GM18909 (cell line): ENCODE measurements around the gene PADI1.

Source experiments
- ATAC-seq: cut with Tn5 transposase; IDR thresholded peaks from one replicate; pipeline ENCODE4 v1.9.1; 2021; ENCODE audit warnings: mild to moderate bottlenecking; ENCODE audit not compliant: unreplicated experiment, poor library complexity

Gene PADI1

GRCh38 chr1:17289721-17290120 is 84.8 kb downstream of the PADI1 start:
- no peak for ATAC-seq

GRCh38 chr1:17290553-17290952 is 85.6 kb downstream of the PADI1 start:
- ATAC-seq: no peak

GRCh38 chr1:17292299-17293160 is 87.6 kb downstream of the PADI1 start:
- ATAC-seq: no peak

GRCh38 chr1:17293681-17294425 is 88.9 kb downstream of the PADI1 start:
- ATAC-seq: no peak

- no peak for ATAC-seq
These were observed 90.4 kb downstream of the PADI1 start for GRCh38 chr1:17295292-17295691.
